GM13977 (cell line): ENCODE data around the gene SPEG.

Source experiments
- DNase-seq: peaks from one replicate; pipeline ENCODE4 v3.0.0; 2012; ENCODE audit warnings: low spot score
- CTCF ChIP-seq: IDR thresholded peaks from 2 replicates; pipeline ENCODE4 v1.5.1; 2012; ENCODE audit warnings: mild to moderate bottlenecking, control low read depth; ENCODE audit not compliant: insufficient read depth; ENCODE audit errors: extremely low read depth, missing control alignments
- in situ Hi-C: fragments of 300-500 bp; cut with MboI; formaldehyde crosslinking; loops from one replicate; pipeline ENCODE4 v1.12.0; 2022; ENCODE audit warnings: low sequenced_read_pairs, low pct_unique_long_range_greater_than_20kb, mixed read lengths, inconsistent platforms; ENCODE audit not compliant: unreplicated experiment

The SPEG gene

GRCh38 chr2:219477179-219477578 is 42.5 kb downstream of the SPEG start:
- in situ Hi-C loops: no loop called here
- DNase-seq: no peak
- TF ChIP-seq CTCF: no peak

- in situ Hi-C loops: no loop called here
- no peak for TF ChIP-seq CTCF
- no peak for DNase-seq
Measured at GRCh38 chr2:219477815-219478214, 43.2 kb downstream of the SPEG start.

DNA sequence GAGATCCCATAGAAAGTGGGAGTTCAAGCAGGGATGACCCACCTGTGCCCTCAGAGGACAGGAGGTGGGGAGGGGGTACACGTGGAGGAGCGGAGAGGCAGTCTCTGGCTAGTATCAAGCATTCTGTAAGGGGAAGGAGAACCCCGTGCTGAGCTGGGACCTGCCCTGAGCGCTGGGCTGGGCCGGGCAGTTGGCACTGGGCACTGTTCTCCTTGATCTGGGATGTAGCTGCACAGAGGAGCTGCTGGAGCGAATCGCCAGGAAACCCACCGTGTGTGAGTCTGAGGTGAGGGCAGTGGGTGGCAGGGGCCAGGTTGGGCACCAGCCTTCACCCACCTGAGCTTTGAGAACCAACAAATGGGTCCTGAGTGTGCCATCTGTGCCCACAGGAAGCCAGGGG is 44.3 kb downstream of the SPEG start:
- no peak for TF ChIP-seq CTCF
- DNase-seq: no peak
- in situ Hi-C loops: no loop called here

DNA sequence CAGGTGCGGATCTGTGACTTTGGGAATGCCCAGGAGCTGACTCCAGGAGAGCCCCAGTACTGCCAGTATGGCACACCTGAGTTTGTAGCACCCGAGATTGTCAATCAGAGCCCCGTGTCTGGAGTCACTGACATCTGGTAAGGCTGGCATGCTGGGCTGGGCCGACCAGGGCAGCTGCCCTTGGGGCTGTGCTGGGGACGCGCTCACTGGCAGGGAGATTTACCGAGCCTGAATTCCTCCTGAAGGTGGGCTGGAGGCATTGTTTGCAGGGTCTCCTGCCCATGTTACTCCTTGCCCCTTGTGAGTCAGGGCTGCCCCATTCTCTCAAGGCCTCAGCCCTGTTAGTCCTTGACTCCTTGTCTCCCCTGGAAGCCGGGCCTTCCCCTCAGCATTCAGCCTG is 45.4 kb downstream of the SPEG start:
- no peak for DNase-seq
- in situ Hi-C loops: no loop called here
- TF ChIP-seq CTCF: no peak

GRCh38 chr2:219482674-219483405 is 48.2 kb downstream of the SPEG start:
- no peak for DNase-seq
- no peak for TF ChIP-seq CTCF
- in situ Hi-C loops: no loop called here

GRCh38 chr2:219483451-219484342 is 49.1 kb downstream of the SPEG start:
- in situ Hi-C loops: no loop called here
- TF ChIP-seq CTCF: no peak
- no peak for DNase-seq
